HFF-Myc (cell line): Measurements from ENCODE around the gene MTURN.

ENCODE experiments used
- DNase-seq: peaks from one replicate; pipeline ENCODE4 v3.0.0-alpha.2; 2011; ENCODE audit warnings: low read depth; ENCODE audit errors: extremely low read depth
- H3K4me3 ChIP-seq: replicated peaks from 2 replicates; pipeline ENCODE4 v1.5.1; 2011; ENCODE audit warnings: low read depth, mild to moderate bottlenecking, control low read depth, low read length
- TF ChIP-seq, protein P1 (sequence below): IDR thresholded peaks from 2 replicates; pipeline ENCODE4 v1.5.1; 2012; ENCODE audit warnings: mild to moderate bottlenecking, low read depth, low read length, control low read depth; ENCODE audit errors: missing control alignments

The MTURN gene

DNA sequence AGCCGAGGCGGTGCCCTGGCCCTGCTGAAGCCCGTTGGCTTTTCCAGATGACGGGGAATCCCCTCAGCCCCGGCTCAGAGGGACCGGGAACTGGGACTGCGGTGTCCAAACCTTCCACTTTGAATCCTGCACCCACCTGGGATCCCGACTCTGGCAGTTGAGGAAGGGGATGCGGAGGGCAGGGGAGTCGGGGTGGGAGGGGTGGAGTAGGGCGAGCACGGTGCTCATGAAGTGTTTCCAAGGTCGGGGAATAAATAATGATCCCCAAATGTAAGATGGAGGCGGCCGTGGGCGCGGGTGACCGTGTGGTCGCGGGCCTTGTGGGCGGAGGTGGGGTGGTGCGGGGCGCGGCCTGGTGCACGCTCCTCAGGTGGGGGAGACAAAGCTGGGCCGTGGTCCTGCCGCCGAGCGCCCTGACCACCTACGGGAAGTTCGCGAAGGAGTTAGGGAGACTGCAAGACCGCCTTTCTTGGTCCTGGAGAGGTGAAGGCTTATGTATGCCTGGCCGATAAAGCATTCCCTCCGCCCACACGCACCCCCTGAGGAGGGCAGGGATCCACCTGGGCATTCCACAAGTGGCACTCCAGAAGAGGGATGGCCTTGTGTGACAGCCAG, 1.4 kb downstream of the MTURN start:
- TF ChIP-seq, protein P1, sequence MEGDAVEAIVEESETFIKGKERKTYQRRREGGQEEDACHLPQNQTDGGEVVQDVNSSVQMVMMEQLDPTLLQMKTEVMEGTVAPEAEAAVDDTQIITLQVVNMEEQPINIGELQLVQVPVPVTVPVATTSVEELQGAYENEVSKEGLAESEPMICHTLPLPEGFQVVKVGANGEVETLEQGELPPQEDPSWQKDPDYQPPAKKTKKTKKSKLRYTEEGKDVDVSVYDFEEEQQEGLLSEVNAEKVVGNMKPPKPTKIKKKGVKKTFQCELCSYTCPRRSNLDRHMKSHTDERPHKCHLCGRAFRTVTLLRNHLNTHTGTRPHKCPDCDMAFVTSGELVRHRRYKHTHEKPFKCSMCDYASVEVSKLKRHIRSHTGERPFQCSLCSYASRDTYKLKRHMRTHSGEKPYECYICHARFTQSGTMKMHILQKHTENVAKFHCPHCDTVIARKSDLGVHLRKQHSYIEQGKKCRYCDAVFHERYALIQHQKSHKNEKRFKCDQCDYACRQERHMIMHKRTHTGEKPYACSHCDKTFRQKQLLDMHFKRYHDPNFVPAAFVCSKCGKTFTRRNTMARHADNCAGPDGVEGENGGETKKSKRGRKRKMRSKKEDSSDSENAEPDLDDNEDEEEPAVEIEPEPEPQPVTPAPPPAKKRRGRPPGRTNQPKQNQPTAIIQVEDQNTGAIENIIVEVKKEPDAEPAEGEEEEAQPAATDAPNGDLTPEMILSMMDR, result no peak
- no peak for DNase-seq
- H3K4me3 ChIP-seq, result peak overlapping the region; percentile 81

DNA sequence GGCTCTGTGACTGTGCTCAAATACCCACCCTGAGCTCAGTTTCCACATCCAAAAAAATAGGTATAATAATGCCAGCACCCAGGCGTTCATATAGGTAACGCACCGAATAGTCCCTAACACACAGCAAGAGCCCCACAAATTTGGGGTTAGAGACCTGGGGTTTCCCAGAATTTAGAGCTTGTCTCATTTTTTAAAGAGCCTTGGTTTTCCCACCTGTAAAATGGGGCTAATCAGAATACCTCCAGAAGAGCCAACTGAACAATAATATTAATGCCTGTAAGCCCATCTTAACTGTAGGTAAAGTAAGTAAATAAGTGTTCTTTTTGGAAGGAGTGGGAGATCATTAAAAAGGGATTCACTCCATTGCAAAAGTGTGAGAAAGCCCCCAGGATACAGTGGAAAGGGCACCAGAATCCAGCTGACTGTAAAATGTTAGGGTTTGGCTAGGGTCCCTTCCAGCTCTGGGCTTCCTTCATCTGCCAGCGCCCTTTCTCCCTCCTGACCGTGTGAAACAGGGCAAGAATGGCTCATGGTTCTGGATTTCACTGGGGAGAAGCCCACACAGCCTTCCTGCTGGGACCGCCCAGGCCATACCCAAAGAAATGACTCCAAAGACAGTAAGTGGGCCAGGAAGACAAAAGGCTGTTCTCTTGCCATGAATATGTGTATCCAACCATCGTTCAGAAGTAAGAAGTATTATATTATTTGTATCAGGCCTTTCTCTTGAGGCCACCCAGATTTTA, 2.1 kb downstream of the MTURN start:
- TF ChIP-seq, protein P1, result no peak
- no peak for DNase-seq
- H3K4me3 ChIP-seq, result peak overlapping the region; percentile 81

DNA sequence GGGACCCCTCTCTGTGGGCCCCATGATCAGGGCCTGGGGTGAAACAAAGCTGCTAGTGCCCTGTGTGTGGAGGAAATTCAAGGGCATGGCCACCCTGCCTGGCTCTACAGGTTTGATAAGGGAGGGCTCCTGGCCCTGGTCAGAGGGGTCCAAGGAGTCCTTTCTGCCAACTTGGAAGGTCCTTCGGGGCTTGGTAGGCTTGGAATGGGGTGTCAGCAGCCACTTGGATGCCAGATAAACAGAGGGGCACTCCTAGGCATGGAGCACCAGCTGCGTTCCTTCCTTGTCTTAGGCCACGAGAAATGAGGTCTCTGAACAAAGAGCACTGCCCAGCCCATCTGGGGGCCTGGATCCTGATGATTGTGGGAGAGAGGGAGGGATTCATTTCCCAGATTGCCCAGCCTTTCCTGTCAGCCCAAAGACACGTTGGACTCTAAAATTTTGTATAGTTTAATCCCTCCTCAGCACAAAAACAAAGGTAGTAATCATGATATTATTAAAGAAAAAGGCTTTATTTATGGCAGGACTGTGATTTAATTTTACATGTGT, 5.1 kb downstream of the MTURN start:
- H3K4me3 ChIP-seq, result no peak overlapping the region
- no peak for DNase-seq
- TF ChIP-seq, protein P1, result no peak

DNA sequence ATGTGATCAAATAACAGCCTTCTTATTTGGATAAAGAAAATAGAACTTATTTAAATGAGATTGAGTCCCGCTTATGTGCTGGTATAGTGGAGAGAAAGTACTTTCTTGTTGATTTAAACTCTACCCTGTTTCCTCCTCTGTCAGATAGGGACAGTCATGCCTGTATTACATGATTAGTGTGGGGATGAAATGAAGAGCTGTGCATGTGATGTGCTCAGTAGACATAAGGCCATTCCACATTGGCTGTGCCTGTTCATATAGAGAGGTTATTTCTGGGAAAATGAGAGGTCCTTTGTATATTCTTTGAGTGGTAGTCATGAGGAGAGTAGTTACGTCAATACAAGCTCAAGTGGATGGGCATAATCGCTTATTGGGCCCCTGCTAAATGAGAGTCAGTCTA, 5.7 kb downstream of the MTURN start:
- TF ChIP-seq, protein P1, result no peak
- DNase-seq, result no peak
- no peak overlapping the region for H3K4me3 ChIP-seq

DNA sequence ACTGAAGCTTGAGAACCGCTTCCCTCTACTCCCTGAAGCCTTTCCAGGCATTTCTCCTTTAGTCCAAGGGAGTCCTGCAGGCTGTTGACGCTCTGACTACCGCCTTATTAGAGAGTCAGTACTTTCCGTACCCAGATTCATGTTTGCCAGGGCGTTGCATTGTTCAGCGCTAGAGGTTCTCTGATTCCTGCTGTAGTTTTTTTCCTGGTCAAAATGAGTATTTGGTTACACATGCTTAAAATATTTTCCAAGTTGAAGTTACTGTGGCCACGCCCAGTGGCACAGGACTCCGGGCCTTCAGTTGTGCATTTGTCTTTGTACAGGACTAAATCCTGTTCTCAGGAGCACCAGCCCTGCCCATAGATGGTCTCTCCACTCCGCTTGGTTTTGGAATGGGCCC, 7.9 kb downstream of the MTURN start:
- no peak for DNase-seq
- TF ChIP-seq, protein P1, result no peak
- H3K4me3 ChIP-seq, result no peak overlapping the region

DNA sequence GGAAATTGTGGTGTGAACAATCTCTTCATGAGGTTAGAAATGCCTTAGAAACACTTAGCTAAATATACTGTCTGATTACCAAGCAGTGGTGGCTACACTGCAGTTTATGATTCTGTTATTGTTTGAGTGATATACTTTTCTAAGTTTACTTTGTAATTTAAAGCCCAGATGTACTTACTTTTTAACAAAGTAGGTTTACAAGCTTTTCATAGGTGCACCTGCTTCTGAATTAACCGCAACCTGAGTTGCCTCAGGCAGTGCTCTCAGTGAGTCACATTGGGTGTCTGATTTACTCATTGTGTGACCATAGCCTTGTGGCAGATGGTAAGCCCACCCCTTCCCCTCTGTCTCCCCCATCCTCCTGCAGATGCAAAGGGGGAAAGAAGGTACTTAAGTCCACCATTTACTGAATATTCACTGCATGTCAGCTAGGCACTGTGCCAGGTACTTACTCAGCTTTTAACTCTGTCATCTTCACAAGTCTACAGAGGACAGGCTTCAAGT, 9.0 kb downstream of the MTURN start:
- no peak for DNase-seq
- TF ChIP-seq, protein P1, result no peak
- H3K4me3 ChIP-seq, result no peak overlapping the region
